ENCODE results near the gene HIPK1.
"Not testable (repeated sequence)": the region's sequence is repeated elsewhere in the genome, so short reads cannot be mapped to it uniquely, and the experiment has no call there.

The HIPK1 gene

DNA sequence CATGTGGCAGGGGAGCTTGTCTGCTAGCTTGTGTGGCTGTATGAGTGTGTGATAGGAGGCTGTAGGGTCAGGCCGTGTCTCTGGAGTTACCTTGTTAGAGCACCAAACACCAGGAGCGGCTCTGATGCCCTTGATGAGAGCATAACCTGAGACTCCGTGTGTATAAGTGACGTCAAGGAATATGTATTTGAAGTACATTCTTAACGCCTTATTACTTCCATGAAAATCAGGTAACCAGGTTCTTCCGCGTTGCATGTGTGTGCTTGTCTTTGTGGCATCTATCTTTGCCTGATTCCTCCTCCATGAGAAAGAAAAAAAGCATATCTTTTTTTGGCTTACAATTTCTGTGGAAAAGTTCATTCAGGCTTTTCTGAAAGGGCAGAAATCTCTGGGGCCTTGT, 54.7 kb downstream of the HIPK1 start:
- DNase-seq = no peak

DNA sequence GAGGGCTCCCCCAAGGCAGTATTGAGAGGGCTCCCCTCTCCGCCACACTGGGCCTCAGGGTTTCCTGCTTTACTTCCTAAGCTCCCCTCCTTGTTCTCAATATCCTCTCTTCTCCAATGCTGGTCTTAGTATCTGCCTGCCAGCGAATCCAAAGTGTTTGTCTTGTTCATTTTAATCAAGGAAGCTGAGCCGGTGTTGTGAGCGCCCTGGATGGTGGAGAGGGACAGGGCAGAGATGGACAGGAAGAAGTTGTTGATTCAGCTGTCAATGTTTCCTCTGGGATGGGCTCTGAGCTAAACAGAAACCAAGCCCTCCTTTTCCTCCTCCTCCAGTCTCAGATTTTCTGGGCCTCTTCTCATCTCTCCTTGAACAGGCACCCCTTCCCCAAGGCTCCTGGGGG, 55.6 kb downstream of the HIPK1 start:
- DNase-seq = no peak

DNA sequence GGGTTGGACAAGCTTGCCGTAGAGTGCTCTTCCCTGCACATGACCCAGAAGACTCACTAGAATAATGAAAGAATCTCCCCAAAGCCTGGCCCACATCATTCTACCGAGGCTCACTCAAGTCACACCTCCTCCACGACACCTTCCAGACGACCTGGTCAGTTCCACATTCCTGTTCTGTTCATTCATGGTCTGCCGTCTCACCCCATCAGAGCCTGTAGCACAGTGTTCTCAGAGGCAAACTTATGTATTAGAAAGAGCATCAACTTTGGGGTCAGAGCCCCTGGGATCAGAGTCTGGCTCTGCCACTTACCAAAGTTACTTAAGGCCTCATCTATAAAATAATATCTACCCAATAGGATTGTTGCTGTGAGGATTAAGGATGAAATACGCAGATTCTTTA, 57.7 kb downstream of the HIPK1 start:
- no peak for DNase-seq

DNA sequence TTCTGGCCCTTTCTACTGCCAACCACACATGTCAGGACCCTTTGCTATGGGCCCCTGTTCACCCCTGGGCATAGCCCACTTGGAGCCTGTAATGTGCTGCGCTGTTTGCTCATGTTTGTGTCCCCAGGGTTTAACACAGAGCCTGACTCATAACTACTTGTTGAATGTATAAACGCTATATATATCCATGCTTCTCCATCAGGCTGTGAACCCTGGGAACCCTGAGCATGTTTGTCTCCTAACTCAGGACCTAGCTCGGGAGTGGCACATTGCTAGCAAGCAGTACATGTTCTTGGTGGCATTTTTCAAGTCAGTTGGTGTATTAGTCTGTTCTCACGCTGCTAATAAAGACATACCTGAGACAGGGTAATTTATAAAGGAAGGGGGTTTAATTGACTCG, 58.1 kb downstream of the HIPK1 start:
- no peak for DNase-seq

DNA sequence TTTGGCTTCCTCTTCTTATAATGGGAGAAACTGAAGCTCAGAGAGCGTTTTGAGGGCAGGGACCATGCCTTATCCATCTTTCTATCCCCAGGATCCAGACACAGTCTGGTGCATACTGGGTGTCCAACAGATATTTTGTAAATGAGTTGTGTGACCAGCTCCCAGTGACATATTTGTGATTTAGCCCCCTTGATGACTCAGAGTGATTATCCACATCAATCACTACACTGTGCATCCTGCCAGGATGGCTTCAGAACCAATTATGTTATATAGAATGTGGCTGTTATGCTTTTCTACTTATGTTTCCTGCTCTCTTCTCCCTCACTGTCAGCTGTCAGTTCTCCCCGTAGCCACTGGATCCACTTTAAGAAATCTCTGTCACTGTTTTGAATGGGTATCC, 61.4 kb downstream of the HIPK1 start:
- no peak for DNase-seq

DNA sequence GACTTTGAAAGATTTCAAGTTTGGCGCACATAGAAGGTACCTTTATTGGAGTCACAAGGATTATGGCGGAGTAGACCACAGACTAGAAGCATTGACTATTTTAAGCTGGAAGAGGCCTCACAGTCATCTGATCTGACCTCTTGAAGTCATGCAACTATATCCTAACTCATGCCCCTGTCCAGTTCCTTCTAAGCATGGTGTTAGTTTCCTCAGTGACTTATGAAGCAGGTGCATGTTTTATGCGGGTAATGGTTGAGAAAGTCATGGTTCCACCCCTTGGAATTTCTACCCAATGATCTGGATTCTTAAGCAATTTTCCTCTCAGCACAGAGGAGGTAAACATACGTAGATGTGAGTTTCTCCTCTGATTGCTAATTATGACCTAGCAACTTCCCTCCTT, 61.8 kb downstream of the HIPK1 start:
- no peak for DNase-seq

DNA sequence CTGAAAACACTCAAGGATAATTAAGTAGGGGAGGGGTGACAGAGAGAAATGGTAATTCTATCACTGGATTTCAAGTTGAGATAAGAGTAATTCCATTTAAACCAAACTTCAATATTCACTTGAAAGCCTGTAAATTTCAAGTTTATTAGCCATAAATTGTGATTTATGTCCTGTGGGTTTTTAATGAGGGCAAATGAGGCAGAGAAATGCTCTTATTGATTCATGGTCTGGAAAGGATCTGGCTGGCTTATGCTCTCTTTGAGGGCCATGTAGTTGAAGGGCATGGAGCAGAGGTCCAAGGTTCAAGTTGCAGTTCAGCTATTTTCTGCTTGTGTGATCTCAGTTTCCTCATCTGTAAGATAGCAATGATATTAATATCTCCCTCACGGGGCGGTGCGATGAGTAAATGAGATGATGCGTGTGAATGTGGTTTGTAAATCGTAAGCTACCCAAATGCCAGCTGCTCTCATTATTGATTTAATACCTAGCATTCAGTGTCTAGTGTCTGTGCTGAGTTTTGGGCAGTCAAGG, 62.4 kb downstream of the HIPK1 start:
- no peak for DNase-seq

DNA sequence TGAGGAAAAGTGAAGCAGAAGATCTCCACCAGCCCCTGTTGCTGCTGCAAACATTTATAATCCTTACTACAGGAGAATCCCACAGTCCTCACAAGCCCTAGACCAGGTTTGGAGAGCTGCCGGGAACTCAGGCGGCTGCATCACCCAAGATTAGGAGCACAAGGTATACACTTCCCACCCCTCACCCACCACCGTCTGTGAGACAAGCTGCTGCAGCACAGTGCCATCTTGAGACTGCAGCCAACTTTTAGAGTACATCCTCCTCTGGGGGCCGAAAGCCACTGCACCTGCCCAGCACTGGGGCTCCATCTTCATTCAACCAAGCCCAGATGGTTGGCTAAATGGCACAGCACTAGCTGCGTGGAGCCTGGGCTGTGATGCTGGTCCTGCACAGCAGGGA, 63.9 kb downstream of the HIPK1 start:
- no peak for DNase-seq

DNA sequence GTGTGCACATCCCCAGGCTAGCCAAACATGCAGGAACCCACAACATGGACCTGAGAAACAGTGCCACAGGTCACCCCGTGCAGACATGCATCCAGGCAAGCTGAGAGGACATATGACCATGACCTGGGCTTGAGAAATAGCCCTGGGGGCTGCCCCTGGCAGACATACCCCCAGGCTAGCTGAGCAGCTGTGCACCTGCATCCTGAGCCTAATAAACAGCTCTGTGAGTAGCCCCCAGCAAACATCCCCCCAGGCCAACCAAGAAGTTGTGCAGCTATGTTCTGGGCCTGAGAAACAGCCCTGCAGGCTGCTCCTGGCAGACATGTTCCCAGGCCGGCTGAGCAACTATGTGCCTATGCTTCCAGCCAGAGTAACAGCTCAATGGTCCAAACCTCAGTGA, 64.6 kb downstream of the HIPK1 start:
- DNase-seq = no peak

DNA sequence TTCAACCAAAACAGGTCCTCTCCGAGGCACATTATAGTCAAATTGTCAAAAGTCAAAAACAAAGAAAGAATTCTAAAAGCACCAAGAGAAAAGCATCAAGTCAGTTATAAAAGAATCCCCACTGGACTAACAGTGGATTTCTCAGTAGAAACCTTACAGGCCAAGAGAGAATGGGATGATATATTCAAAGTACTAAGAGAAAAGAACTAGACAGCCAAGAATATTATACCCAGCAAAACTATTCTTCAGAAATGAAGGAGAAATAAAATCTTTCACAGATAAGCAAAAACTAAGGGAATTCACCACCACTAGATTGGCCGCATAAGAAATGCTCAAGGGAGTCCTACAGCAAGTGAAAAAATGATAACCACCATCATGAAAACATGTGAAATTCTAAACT, 66.3 kb downstream of the HIPK1 start:
- no peak for DNase-seq

DNA sequence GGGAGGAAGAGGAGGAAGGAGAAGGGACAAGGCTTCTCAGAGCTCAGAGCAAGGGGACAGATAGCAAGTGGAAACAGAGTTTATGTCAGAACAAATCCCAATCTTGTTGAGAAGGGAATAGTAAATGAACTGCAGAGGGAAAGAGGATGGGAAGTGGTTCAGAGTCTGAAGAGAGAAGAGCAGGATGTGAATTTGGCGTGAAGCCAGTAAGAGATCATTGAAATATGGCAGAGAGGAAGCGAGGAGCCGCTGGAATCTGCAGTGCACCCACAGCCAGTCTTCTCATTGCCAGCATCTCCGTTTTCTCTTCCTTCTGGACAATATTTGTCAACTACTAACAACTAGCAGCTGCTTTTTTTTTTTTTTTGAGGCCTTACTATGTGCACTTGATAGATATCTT, 69.2 kb downstream of the HIPK1 start:
- DNase-seq = peak; percentile 61

DNA sequence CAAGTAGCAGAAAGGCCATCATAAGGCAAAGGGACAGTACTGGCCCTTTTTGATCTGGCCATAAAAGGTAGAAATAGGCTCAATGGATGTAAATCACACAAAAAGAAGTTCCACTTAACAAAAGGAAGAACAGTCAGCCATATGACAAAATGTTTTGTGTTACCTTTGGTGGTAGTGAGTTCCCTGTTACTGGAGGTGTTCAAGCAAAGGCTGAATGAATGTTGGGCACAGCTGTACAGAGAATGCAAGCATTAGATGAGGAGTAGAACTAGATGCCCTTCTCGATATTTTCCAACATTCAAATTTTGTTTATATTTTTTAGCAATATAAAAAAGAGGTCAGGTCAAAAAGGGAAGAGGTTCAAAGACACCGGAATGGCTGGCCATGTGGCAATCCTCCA, 70.1 kb downstream of the HIPK1 start:
- DNase-seq = no peak

DNA sequence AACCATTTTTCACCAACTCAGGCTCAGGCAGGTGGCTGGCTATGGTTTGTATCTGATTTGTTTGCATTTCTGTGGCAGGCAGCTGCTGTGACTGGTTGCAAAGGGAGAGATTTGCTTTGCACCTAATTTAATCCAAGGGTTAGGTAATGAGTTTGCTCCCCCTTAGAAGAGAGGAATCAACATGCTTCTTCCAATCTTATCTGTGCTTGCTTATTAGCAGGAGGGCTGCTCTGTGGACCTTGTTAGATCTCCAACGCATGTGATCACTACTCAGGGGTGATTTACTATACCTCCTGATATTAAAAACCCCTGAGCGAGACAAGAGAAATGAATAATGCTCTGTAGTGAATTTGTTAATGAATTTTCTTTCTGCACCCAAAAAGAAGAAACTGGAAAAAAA, 70.7 kb downstream of the HIPK1 start:
- no peak for DNase-seq

DNA sequence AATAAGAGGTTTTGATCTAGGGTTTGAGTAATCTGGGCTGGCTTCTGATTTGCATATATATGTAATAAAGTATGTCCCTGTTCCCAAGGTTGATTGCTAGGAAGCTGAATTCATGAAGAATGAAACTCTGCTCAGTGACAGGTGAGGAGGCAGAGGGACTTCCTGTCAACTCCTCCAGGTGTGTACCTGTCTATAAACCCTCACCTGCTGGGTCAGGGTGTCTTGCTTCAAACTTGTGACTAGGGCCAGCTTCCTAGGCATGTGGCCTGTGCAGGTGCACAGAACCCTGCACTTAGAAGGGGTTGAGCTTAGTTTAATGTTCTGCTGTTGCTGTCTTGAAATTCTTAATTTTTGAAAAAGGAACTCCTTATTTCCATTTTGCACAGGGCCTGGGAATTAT, 71.3 kb downstream of the HIPK1 start:
- DNase-seq = no peak

DNA sequence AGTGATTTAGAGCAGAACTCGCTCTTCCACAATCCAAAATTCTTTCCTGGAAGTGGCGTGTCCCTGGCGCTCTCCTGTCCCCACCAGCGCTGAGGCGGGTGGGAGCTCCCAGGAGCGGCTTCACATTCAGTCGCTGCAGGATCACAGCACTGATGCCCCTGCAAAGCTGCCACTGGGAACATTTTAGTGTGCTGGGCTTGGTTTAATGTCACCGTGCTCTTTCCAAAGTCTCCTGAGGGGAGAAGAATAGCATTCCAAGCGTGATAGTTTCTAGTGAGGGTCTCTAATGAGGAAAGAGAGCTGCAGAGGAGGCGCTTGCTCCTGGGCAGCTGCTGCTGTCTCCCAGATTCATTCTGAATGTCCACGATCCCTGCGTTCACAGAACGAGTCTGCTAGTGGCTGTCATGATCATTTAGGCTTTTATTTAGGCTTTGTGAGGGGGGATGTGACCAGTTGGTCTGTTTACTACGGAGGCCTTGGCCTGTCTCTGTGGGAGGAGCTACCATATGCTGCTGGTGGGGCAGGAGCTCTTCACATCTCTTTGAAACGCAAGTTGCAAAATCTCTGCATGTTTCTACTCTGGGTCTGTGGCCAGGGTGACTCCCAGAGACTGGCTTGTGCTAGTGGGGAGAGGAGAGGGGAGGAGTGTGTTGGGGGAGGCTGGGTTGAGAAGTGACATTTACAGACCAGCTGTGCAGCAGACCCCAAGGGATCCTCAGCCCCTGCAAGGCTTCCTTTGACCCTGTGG, 73.5 kb downstream of the HIPK1 start:
- DNase-seq = no peak

DNA sequence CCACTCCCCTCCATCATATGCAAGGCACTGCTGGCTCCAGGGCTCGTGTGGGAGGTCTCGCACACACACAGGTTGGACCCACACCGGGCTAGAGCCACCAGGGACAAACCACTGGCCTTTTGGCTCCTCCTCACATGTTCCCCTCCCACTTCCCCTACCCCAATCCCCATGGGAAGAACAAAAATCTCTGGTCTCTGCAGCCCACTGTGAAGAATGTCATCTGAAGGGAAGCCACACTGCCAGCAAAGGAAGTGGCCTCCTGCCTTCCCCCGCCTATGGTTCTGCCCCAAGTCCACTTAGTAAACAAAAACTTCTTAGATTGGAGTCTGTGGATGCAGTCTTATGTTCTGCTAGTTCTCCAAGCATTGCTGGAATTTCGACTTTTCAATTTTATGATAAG, 74.3 kb downstream of the HIPK1 start:
- no peak for DNase-seq

DNA sequence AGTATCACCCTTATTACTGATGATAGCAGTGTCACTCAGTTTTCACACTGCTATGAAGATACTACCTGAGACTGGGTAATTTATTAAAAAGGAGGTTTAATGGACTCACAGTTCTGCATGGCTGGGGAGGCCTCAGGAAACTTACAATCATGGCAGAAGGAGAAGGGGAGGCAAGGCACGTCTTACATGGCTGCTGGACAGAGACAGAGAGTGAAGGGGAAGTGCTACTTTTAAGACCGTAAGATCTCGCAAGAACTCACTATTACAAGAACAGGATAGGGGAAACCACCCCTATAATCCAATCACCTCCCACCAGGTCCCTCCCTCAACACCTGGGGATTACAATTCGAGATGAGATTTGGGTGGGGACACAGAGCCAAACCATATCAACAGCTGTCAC, 77.7 kb downstream of the HIPK1 start:
- DNase-seq = not testable (repeated sequence)

DNA sequence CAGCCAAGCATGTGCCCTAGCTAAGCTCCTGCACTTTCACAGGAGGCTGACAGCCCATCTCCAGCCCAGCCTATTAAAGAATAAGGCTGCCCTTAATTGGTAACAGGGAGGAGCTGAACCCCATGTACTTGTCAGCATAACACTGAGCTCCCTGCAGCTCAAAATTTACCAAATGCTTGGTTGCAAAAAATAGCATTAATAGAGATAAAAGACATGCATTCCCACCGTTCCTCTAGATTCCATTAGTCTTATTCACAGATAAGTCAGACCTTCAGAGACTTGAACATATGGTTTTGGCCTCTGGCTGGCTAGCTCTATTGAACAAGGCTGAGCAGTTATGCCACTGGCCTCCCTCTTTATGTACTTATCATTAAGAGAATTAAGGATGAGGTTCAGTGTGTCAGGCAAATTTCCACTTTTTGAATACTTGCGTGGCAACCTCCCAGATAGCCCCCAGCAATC, 79.4 kb downstream of the HIPK1 start:
- peak; percentile 5 for DNase-seq

DNA sequence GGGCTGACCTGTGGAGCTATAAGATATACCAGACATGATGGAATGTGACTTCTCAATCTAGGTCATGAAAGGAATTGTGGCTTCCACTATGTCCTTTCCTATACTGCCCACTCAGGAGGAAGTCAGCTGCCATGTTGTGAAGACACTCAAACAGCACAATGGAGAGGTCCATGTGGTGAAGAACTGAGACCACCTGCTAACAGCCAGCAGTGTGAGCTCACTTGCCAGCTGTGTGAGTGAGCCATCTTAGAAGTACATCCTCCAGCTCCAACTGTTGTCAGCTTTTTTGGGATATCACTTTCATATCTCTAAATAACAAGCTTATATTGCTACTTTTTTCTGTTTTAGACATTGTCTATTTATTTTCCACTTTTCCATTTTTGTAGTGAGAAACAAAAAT, 79.9 kb downstream of the HIPK1 start:
- peak; percentile 21 for DNase-seq

DNA sequence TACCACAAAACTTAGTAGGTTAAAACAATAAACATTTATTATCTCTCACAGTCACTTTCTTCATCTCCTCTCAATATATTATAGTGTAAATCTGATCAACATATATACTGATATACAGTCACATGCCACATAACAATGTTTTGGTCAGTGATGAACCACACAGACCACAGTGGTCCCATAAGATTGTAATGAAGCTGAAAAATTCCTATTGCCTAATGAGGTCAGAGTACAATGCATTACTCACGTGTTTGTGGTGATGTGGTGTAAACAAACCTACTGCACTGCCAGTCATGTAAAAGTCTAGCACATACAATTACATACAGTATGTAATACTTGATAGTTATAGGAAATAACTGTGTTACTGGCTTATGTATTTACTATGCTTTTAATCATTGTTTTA, 80.3 kb downstream of the HIPK1 start:
- peak; percentile 81 for DNase-seq

DNA sequence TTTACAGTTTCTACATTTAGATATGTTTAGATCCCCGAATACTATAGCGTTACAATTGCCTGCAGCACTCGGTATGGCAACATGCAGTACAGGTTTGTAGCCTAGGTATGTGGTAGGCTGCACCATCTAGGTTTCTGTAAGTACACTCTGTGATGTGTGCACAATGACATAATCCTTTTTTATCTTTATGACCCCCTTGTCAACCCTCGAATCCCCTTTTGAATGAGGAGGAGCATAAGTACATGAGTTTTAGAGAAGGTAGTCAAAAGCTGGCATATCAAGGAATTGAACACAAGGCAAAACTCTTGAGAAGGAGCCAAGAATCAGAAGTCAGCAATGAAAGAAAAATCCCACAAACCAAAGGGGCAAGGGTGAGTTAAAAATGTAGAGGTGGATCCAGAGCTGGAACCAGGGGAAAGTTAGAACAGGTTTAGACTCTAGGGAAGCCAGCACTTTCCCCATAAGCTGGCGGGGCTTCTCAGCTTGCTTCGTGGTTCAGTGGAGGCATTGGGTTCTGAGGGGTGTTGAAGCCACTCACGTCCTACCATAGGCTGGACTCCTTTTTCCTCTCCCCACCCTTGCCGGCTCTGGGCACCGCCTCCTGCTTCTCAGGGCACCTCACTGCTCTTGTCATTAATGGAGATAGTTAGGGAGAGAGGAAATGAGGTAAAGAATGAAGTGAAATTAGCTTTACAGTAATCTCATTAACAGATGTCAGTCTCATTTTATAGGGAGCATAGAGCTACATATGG, 81.5 kb downstream of the HIPK1 start:
- DNase-seq = no peak

DNA sequence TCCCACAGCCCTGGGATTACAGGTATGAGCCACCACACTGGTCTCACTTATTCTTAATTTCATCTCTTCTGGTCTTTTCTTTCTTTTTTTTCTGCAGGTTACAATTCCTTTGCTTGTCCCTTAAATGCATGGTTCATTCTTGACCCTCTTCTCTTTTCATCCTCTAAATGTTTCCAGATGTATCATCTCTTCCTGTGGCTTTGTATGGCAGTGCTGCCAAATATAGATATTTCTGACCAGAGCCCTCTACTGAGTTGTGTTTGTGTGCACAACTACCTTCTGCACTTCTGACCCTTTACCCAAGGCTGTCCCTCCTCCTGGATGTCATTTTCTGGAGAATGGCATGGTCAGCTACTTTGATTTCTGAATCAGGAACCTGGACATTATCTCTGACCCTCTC, 82.7 kb downstream of the HIPK1 start:
- DNase-seq = peak; percentile 42

DNA sequence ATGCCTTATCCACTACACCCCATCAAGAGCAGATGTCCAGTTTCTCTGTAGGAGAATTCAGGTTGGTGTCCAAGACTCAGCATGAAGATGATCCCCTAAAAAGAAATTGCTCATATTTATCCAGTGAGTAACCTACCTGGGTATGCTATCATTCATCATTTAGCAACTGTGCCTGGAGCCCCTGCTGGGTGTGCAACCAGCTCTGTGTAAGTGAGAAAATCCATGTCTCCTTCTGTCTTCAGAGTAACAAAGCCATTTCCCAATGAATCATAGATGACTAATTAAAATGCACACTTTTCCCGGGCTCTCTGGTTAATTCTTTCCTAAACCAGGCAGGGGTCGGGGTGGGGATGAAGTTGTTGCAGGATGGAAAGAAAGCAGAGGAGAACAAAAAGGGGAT, 86.0 kb downstream of the HIPK1 start:
- DNase-seq = peak; percentile 65

DNA sequence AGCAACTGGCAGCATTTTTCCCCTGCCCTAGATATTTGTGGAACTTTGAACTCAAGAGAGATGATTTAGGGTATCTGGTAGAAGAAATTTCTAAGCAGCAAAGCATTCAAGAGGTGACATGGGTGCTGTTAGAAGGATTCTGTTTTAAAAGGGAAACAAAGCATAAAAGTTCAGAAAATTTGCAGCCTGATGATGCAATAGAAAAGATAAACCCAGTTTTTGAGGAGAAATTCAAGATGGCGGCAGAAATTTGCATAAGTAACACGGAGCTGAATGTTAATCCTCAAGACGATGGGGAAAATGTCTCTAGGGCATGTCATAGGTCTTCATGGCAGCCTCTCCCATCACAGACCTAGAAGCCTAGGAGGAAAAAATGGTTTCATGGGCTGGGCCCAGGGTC, 90.6 kb downstream of the HIPK1 start:
- DNase-seq = not testable (repeated sequence)

Measured in HCEC 1CT (cell line).